Hepatocyte (in vitro differentiated cells): Measurements from ENCODE around the gene BOK.

Experiments
- CTCF ChIP-seq: fragments of 200-600 bp; sonication (generic); IDR thresholded peaks from 2 replicates; pipeline ENCODE4 v1.5.1; 2016; ENCODE audit warnings: antibody characterized with exemption, mild to moderate bottlenecking; ENCODE audit not compliant: poor library complexity
- EZH2 ChIP-seq: fragments of 200-600 bp; sonication (generic); IDR thresholded peaks from 2 replicates; pipeline ENCODE4 v1.6.1; 2016; ENCODE audit warnings: antibody characterized with exemption, mild to moderate bottlenecking, borderline replicate concordance
- EZH2phosphoT487 ChIP-seq: fragments of 200-600 bp; sonication (generic); IDR thresholded peaks from one replicate; pipeline ENCODE4 v1.6.1; 2018; ENCODE audit warnings: antibody characterized with exemption, mild to moderate bottlenecking, low read depth, moderate library complexity; ENCODE audit not compliant: unreplicated experiment, severe bottlenecking

GRCh38 chr2:241551599-241551997 is 6.9 kb upstream of the BOK start:
- TF ChIP-seq CTCF, result no peak
- TF ChIP-seq EZH2, result no peak
- TF ChIP-seq EZH2phosphoT487, result no peak
